ENCODE measurements around the gene GPR157. TPM values are rescaled to one million over a fixed set of nuclear protein-coding genes. Genes with fewer than 3 reads are reported as not detected.

GPR157 gene
- total RNA-seq = 6.9 and 7.7 TPM in 2 replicates

- intact Hi-C loops (cut with micrococcal nuclease) = no loop called here
- peak within 1 kb of the TSS; percentile 55 for H3K27ac Mint-ChIP-seq
- no peaks in the 10 kb centered on the region for H3K9me3 Mint-ChIP-seq
- H3K36me3 Mint-ChIP-seq (ENCODE audit: low read depth) = no peaks in the 10 kb centered on the region
- peak within 1 kb of the TSS; percentile 85 for H3K4me3 Mint-ChIP-seq (ENCODE audit: low read depth)
- H3K4me1 Mint-ChIP-seq (ENCODE audit: low read depth) = peaks cover 36% of the 10 kb centered on the region
- DNase-seq (ENCODE audit: low spot score) = peak; percentile 71
- peaks cover 13% of the 10 kb centered on the region for H3K27me3 Mint-ChIP-seq (ENCODE audit: low read depth)
These were observed at the start of gene GPR157 for GRCh38 chr1:9128520-9129265. GPR157 (minus strand) TSS chr1:9129102; CDS start chr1:9129027, 75 bp downstream.

- Mint-ChIP-seq H3K36me3 (ENCODE audit: low read depth) (peaks cover 17% of the 10 kb centered on the region), H3K4me1 (ENCODE audit: low read depth) (peaks cover 2% of the 10 kb centered on the region), H3K9me3 (no peaks in the 10 kb centered on the region), H3K4me3 (ENCODE audit: low read depth) (no peak overlapping the region), H3K27me3 (ENCODE audit: low read depth) (no peaks in the 10 kb centered on the region), H3K27ac (no peak overlapping the region)
- intact Hi-C loops (cut with micrococcal nuclease) = no loop called here
- DNase-seq (ENCODE audit: low spot score) = no peak
These were observed 45.9 kb upstream of the GPR157 start for GRCh38 chr1:9174762-9175161.

- Mint-ChIP-seq H3K4me1 (ENCODE audit: low read depth) (no peaks in the 10 kb centered on the region), H3K27me3 (ENCODE audit: low read depth) (no peaks in the 10 kb centered on the region), H3K4me3 (ENCODE audit: low read depth) (no peak overlapping the region), H3K9me3 (no peaks in the 10 kb centered on the region), H3K27ac (no peak overlapping the region), H3K36me3 (ENCODE audit: low read depth) (peaks cover 17% of the 10 kb centered on the region)
- no peak for DNase-seq (ENCODE audit: low spot score)
- intact Hi-C loops (cut with micrococcal nuclease) = no loop called here
These were observed 45.3 kb upstream of the GPR157 start for GRCh38 chr1:9174243-9174642.

- H3K27me3 Mint-ChIP-seq (ENCODE audit: low read depth) = no peaks in the 10 kb centered on the region
These were observed 40.8 kb upstream of the GPR157 start for GRCh38 chr1:9169601-9170137.

GRCh38 chr1:9167638-9168037 lies 38.7 kb upstream of the GPR157 start:
- Mint-ChIP-seq H3K27ac (no peak overlapping the region), H3K4me3 (ENCODE audit: low read depth) (no peak overlapping the region), H3K27me3 (ENCODE audit: low read depth) (no peaks in the 10 kb centered on the region), H3K4me1 (ENCODE audit: low read depth) (peaks cover 18% of the 10 kb centered on the region), H3K36me3 (ENCODE audit: low read depth) (peaks cover under 1% of the 10 kb centered on the region), H3K9me3 (no peaks in the 10 kb centered on the region)
- DNase-seq (ENCODE audit: low spot score) = no peak
- intact Hi-C loops (cut with micrococcal nuclease) = no loop called here

More at GRCh38 chr1:9169601-9170137, 40.8 kb upstream of the GPR157 start:
- no peak overlapping the region for H3K4me3 Mint-ChIP-seq (ENCODE audit: low read depth)
- H3K4me1 Mint-ChIP-seq (ENCODE audit: low read depth) = peaks cover 5% of the 10 kb centered on the region
- H3K27ac Mint-ChIP-seq = no peak overlapping the region
- peaks cover 7% of the 10 kb centered on the region for H3K36me3 Mint-ChIP-seq (ENCODE audit: low read depth)
- DNase-seq (ENCODE audit: low spot score) = no peak
- H3K9me3 Mint-ChIP-seq = no peaks in the 10 kb centered on the region
- intact Hi-C loops (cut with micrococcal nuclease) = no loop called here

GRCh38 chr1:9166289-9167235 lies 37.7 kb upstream of the GPR157 start:
- H3K4me3 Mint-ChIP-seq (ENCODE audit: low read depth) = no peak overlapping the region
- no peak for DNase-seq (ENCODE audit: low spot score)
- no peaks in the 10 kb centered on the region for H3K9me3 Mint-ChIP-seq
- intact Hi-C loops (cut with micrococcal nuclease) = no loop called here
- no peaks in the 10 kb centered on the region for H3K36me3 Mint-ChIP-seq (ENCODE audit: low read depth)
- H3K4me1 Mint-ChIP-seq (ENCODE audit: low read depth) = peaks cover 18% of the 10 kb centered on the region
- no peaks in the 10 kb centered on the region for H3K27me3 Mint-ChIP-seq (ENCODE audit: low read depth)
- no peak overlapping the region for H3K27ac Mint-ChIP-seq

GRCh38 chr1:9165396-9165795 lies 36.5 kb upstream of the GPR157 start:
- Mint-ChIP-seq H3K9me3 (no peaks in the 10 kb centered on the region), H3K27me3 (ENCODE audit: low read depth) (no peaks in the 10 kb centered on the region), H3K27ac (no peak overlapping the region), H3K4me3 (ENCODE audit: low read depth) (no peak overlapping the region), H3K4me1 (ENCODE audit: low read depth) (peaks cover 18% of the 10 kb centered on the region), H3K36me3 (ENCODE audit: low read depth) (no peaks in the 10 kb centered on the region)
- intact Hi-C loops (cut with micrococcal nuclease) = no loop called here
- no peak for DNase-seq (ENCODE audit: low spot score)

- intact Hi-C loops (cut with micrococcal nuclease) = no loop called here
- no peaks in the 10 kb centered on the region for H3K27me3 Mint-ChIP-seq (ENCODE audit: low read depth)
- H3K4me3 Mint-ChIP-seq (ENCODE audit: low read depth) = no peak overlapping the region
- H3K9me3 Mint-ChIP-seq = no peaks in the 10 kb centered on the region
- DNase-seq (ENCODE audit: low spot score) = no peak
- H3K4me1 Mint-ChIP-seq (ENCODE audit: low read depth) = peaks cover 18% of the 10 kb centered on the region
- peak overlapping the region; percentile 66 for H3K27ac Mint-ChIP-seq
- no peaks in the 10 kb centered on the region for H3K36me3 Mint-ChIP-seq (ENCODE audit: low read depth)
These were observed 36.0 kb upstream of the GPR157 start for GRCh38 chr1:9164919-9165318.

- Mint-ChIP-seq H3K9me3 (no peaks in the 10 kb centered on the region), H3K4me3 (ENCODE audit: low read depth) (no peak overlapping the region), H3K4me1 (ENCODE audit: low read depth) (peaks cover 18% of the 10 kb centered on the region), H3K36me3 (ENCODE audit: low read depth) (no peaks in the 10 kb centered on the region), H3K27me3 (ENCODE audit: low read depth) (no peaks in the 10 kb centered on the region), H3K27ac (peak overlapping the region; percentile 66)
- DNase-seq (ENCODE audit: low spot score) = no peak
- intact Hi-C loops (cut with micrococcal nuclease) = no loop called here
These were observed 35.6 kb upstream of the GPR157 start for GRCh38 chr1:9164532-9164900.

GRCh38 chr1:9161963-9162362 lies 33.1 kb upstream of the GPR157 start:
- no peak overlapping the region for H3K4me3 Mint-ChIP-seq (ENCODE audit: low read depth)
- H3K4me1 Mint-ChIP-seq (ENCODE audit: low read depth) = peaks cover 15% of the 10 kb centered on the region
- H3K36me3 Mint-ChIP-seq (ENCODE audit: low read depth) = no peaks in the 10 kb centered on the region
- H3K9me3 Mint-ChIP-seq = no peaks in the 10 kb centered on the region
- no peak for DNase-seq (ENCODE audit: low spot score)
- intact Hi-C loops (cut with micrococcal nuclease) = no loop called here
- no peak overlapping the region for H3K27ac Mint-ChIP-seq
- no peaks in the 10 kb centered on the region for H3K27me3 Mint-ChIP-seq (ENCODE audit: low read depth)

- Mint-ChIP-seq H3K36me3 (ENCODE audit: low read depth) (no peaks in the 10 kb centered on the region), H3K9me3 (no peaks in the 10 kb centered on the region), H3K4me1 (ENCODE audit: low read depth) (peaks cover 15% of the 10 kb centered on the region), H3K4me3 (ENCODE audit: low read depth) (no peak overlapping the region), H3K27me3 (ENCODE audit: low read depth) (no peaks in the 10 kb centered on the region), H3K27ac (no peak overlapping the region)
- DNase-seq (ENCODE audit: low spot score) = no peak
- intact Hi-C loops (cut with micrococcal nuclease) = no loop called here
These were observed 32.4 kb upstream of the GPR157 start for GRCh38 chr1:9161342-9161741.

GRCh38 chr1:9160079-9160717 lies 31.3 kb upstream of the GPR157 start:
- intact Hi-C loops (cut with micrococcal nuclease) = no loop called here
- DNase-seq (ENCODE audit: low spot score) = no peak
- peaks cover 15% of the 10 kb centered on the region for H3K4me1 Mint-ChIP-seq (ENCODE audit: low read depth)
- H3K27me3 Mint-ChIP-seq (ENCODE audit: low read depth) = no peaks in the 10 kb centered on the region
- H3K4me3 Mint-ChIP-seq (ENCODE audit: low read depth) = no peak overlapping the region
- no peaks in the 10 kb centered on the region for H3K36me3 Mint-ChIP-seq (ENCODE audit: low read depth)
- H3K9me3 Mint-ChIP-seq = no peaks in the 10 kb centered on the region
- H3K27ac Mint-ChIP-seq = no peak overlapping the region

Measured in activated T-helper 2 cell treated with anti-CD3 and anti-CD28 coated beads, Interferon-gamma antibody, Interleukin-2, Interleukin-4, amounts not matched to agents 10 μg/mL and 5 μg/mL and 100 μg/mL, durations not matched to agents 14 hours and 24 hours and 36 hours (primary cell).